B cell (primary cell): ENCODE data around the gene ZNF681. TPM values are rescaled to one million over a fixed set of nuclear protein-coding genes. Genes with fewer than 3 reads are reported as not detected.

Experiments used
- ATAC-seq: fragments of 200-7000 bp; cut with Tn5 transposase; one replicate; pipeline ENCODE4 v1.10.0; 2021; ENCODE audit warnings: low read depth, mild to moderate bottlenecking, moderate number of reproducible peaks, moderate library complexity
- CTCF ChIA-PET: fragments of 350-600 bp; sonication (Branson Sonifier 250); formaldehyde crosslinking; loops from one replicate; lab custom pipeline; 2021; ENCODE audit warnings: antibody characterized with exemption, inconsistent platforms; lab: Charles Lee
- POLR2A ChIA-PET: fragments of 350-600 bp; sonication (Branson Sonifier 250); formaldehyde crosslinking; loops from one replicate; lab custom pipeline; 2021; ENCODE audit warnings: antibody characterized with exemption; lab: Charles Lee
- DNase-seq: peaks from one replicate; pipeline ENCODE4 v3.0.0; 2013
- H2AFZ ChIP-seq: 2 replicates; pipeline ENCODE4 v1.6.1; 2012; ENCODE audit warnings: mild to moderate bottlenecking, low read depth, low read length; ENCODE audit not compliant: insufficient read depth, poor library complexity, severe bottlenecking
- H3K27ac ChIP-seq, 2 donors: 1 replicate in 1 of 2; 2 replicates in 1 of 2; pipeline ENCODE4 v1.5.1; 2012 to 2013; ENCODE audit warnings: low read length in 2 of 2, mild to moderate bottlenecking in 2 of 2, moderate library complexity in 1 of 2
- H3K27me3 ChIP-seq, 4 experiments: fragments of 200-600 bp in 1 of 4; sonication (generic) in 1 of 4; replicated peaks in 1 of 4; 1 replicate in 2 of 4; 2 replicates in 2 of 4; pipeline versions ENCODE4 v1.6.1 to v1.7.0; 2013 to 2016; ENCODE audit warnings: low read length in 3 of 4, mild to moderate bottlenecking in 2 of 4, mixed read lengths in 1 of 4, moderate library complexity in 1 of 4; ENCODE audit not compliant: insufficient read depth in 4 of 4, control insufficient read depth in 3 of 4; ENCODE audit errors: control extremely low read depth in 1 of 4
- H3K36me3 ChIP-seq, 2 experiments: replicated peaks in 1 of 2; 1 replicate in 1 of 2; 2 replicates in 1 of 2; pipeline versions ENCODE4 v1.6.1 to v1.7.1; 2013; ENCODE audit warnings: low read length in 1 of 2; ENCODE audit not compliant: insufficient read depth in 2 of 2, control insufficient read depth in 1 of 2; ENCODE audit errors: control extremely low read depth in 1 of 2, extremely low read depth in 1 of 2
- H3K4me1 ChIP-seq, 2 donors: fragments of 200-600 bp in 1 of 2; sonication (generic) in 1 of 2; 1 replicate in 1 of 2; 2 replicates in 1 of 2; pipeline versions ENCODE4 v1.5.1 to v1.6.1; 2013 to 2017; ENCODE audit warnings: low read length in 2 of 2; ENCODE audit not compliant: control insufficient read depth in 2 of 2, insufficient read depth in 2 of 2
- H3K4me2 ChIP-seq: replicated peaks from 2 replicates; pipeline ENCODE3; 2012; ENCODE audit warnings: mild to moderate bottlenecking, low read depth, low read length; ENCODE audit not compliant: poor library complexity, severe bottlenecking
- H3K4me3 ChIP-seq, 5 experiments: fragments of 200-600 bp in 1 of 5; sonication (generic) in 1 of 5; 1 replicate in 3 of 5; 2 replicates in 2 of 5; pipeline versions ENCODE4 v1.5.1 to v1.7.0; 2011 to 2016; ENCODE audit warnings: low read length in 4 of 5, mild to moderate bottlenecking in 4 of 5, low read depth in 2 of 5, control low read depth in 1 of 5, moderate library complexity in 1 of 5; ENCODE audit not compliant: insufficient read depth in 1 of 5; ENCODE audit errors: control extremely low read depth in 1 of 5, extremely low read depth in 1 of 5
- H3K79me2 ChIP-seq: fragments of 200-600 bp; sonication (generic); one replicate; pipeline ENCODE4 v1.6.0; 2016; ENCODE audit warnings: low read length; ENCODE audit not compliant: control insufficient read depth, insufficient read depth
- H3K9ac ChIP-seq: fragments of 200-600 bp; sonication (generic); 2 replicates; pipeline ENCODE4 v1.6.1; 2017; ENCODE audit warnings: mild to moderate bottlenecking, low read length, moderate library complexity
- H3K9me3 ChIP-seq, 3 donors: one replicate each; pipeline versions ENCODE4 v1.6.1 to v1.7.1; 2013; ENCODE audit warnings: low read length in 2 of 3; ENCODE audit not compliant: control insufficient read depth in 2 of 3, insufficient read depth in 1 of 3; ENCODE audit errors: control extremely low read depth in 1 of 3
- H4K20me1 ChIP-seq: 2 replicates; pipeline ENCODE4 v1.6.0; 2012; ENCODE audit warnings: mild to moderate bottlenecking, low read length; ENCODE audit not compliant: insufficient read depth, control insufficient read depth, poor library complexity, severe bottlenecking
- H3K27ac Mint-ChIP-seq: one replicate; pipeline ENCODE4 v1.8.0; 2021; ENCODE audit warnings: mixed read lengths
- H3K27me3 Mint-ChIP-seq: one replicate; pipeline ENCODE4 v1.8.0; 2021; ENCODE audit warnings: mixed read lengths
- H3K4me1 Mint-ChIP-seq: one replicate; pipeline ENCODE4 v1.8.0; 2021; ENCODE audit warnings: mixed read lengths
- H3K4me3 Mint-ChIP-seq: one replicate; pipeline ENCODE4 v1.8.0; 2021; ENCODE audit warnings: mixed read lengths
- H3K9me3 Mint-ChIP-seq: one replicate; pipeline ENCODE4 v1.8.0; 2022; ENCODE audit warnings: mixed read lengths; ENCODE audit not compliant: insufficient read depth
- EZH2 ChIP-seq: IDR thresholded peaks from 2 replicates; pipeline ENCODE4 v1.6.1; 2012; ENCODE audit warnings: borderline replicate concordance, low read depth, mild to moderate bottlenecking, moderate library complexity, low read length; ENCODE audit not compliant: insufficient read depth, poor library complexity, severe bottlenecking
- WGBS: methylation state at CpG from one replicate; pipeline ENCODE4 v1.1.5; 2013; ENCODE audit warnings: missing lambda C conversion rate; ENCODE audit not compliant: insufficient coverage; 5-methylcytosine and 5-hydroxymethylcytosine counted together
- intact Hi-C: fragments of 100-400 bp; cut with micrococcal nuclease; formaldehyde crosslinking; loops from one replicate; pipeline ENCODE4 v1.10.0; 2022
- polyA plus RNA-seq: library from polyadenylated mRNA; depleted of rRNA; stranded (reverse); fragments of >200 nt; gene quantifications from 2 replicates; pipeline ENCODE4 v1.2.3, GENCODE V29; 2012
- total RNA-seq, 2 donors: library from RNA; stranded (reverse); fragments of 120-200 nt in 1 of 2; gene quantifications; 1 replicate in 1 of 2; 2 replicates in 1 of 2; pipeline versions ENCODE4 v1.2.3 to v1.2.4, GENCODE V29; 2013 to 2022
- TF ChIP-seq, protein P1 (sequence below): fragments of 200-600 bp; IDR thresholded peaks from one replicate; pipeline ENCODE4 v1.8.0; 2022; ENCODE audit warnings: antibody characterized with exemption, mild to moderate bottlenecking

Gene ZNF681
- total and polyA plus RNA-seq, 2 donors (not counting 1 experiment from before 2014, with no cell fraction given) = 1.1 to 8.5 TPM

DNA sequence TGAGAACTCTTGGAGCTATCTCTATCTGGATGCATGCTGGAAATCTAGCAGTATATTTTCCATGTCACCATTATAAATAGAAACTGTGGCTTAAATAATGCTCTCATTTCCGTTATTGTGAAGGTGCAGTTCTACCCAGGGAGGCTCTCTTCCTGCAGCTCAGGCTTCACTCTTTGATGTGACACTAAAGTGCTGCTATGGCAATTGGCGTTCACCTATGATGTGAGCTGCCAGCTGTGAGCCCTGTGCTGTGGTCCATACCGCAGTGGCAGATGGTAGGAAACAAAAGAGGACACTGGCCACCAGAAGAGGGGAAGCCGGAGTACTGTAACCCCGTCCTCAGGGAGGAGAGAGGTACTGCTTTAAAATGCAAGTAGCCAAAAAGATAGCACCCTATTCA is 40.6 kb upstream of the ZNF681 start:
- peak overlapping the region; percentile 23 for H3K4me2 ChIP-seq
- peaks cover 20 to 25% of the 10 kb centered on the region in 2 donors for H3K4me1 ChIP-seq
- H3K27me3 ChIP-seq = no peaks in the 10 kb centered on the region
- H3K79me2 ChIP-seq = peaks cover 5% of the 10 kb centered on the region
- peak overlapping the region in 1 of 2 donors; percentile 33 for H3K27ac ChIP-seq
- no peaks in the 10 kb centered on the region for H3K27me3 Mint-ChIP-seq
- peaks cover 30% of the 10 kb centered on the region for H3K4me1 Mint-ChIP-seq
- TF ChIP-seq, protein P1, sequence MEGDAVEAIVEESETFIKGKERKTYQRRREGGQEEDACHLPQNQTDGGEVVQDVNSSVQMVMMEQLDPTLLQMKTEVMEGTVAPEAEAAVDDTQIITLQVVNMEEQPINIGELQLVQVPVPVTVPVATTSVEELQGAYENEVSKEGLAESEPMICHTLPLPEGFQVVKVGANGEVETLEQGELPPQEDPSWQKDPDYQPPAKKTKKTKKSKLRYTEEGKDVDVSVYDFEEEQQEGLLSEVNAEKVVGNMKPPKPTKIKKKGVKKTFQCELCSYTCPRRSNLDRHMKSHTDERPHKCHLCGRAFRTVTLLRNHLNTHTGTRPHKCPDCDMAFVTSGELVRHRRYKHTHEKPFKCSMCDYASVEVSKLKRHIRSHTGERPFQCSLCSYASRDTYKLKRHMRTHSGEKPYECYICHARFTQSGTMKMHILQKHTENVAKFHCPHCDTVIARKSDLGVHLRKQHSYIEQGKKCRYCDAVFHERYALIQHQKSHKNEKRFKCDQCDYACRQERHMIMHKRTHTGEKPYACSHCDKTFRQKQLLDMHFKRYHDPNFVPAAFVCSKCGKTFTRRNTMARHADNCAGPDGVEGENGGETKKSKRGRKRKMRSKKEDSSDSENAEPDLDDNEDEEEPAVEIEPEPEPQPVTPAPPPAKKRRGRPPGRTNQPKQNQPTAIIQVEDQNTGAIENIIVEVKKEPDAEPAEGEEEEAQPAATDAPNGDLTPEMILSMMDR = no peak
- TF ChIP-seq EZH2 = no peak
- H3K4me3 ChIP-seq = no peak overlapping the region
- peaks cover 6% of the 10 kb centered on the region for H3K9me3 Mint-ChIP-seq
- CTCF ChIA-PET = no interaction called here
- peak overlapping the region; percentile 71 for H3K27ac Mint-ChIP-seq
- H3K36me3 ChIP-seq = no peaks in the 10 kb centered on the region
- ATAC-seq (peak; percentile 36), DNase-seq (peak; percentile 27)
- POLR2A ChIA-PET = no interaction called here
- no peaks in the 10 kb centered on the region for H4K20me1 ChIP-seq
- WGBS = 29% methylated on average over 1 of the region's 5 CpGs
- H3K9me3 ChIP-seq = peaks cover 0 to 11% (median 2%) of the 10 kb centered on the region in 3 donors
- intact Hi-C loops = no loop called here
- H2AFZ ChIP-seq = no peak overlapping the region
- no peak overlapping the region for H3K9ac ChIP-seq
- H3K4me3 Mint-ChIP-seq = peak overlapping the region; percentile 68

DNA sequence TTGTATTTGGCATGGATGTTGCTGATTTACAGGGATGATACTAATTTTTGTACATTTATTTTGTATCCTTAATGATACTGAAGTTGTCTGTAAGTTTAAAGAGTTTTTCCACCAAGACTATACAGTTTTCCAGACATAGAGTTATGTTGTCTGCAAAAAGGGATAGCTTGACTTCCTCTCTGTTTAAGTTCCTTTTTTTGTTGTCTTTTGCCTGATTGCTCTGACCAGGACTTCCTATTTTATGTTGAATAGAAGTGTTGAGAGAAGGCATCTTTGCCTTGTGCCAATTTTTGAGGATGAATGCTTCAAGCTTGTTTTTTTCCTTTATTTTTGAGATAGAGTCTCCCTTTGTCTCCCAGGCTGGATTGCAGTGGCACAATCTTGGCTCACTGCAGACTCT is 36.8 kb upstream of the ZNF681 start:
- ChIA-PET POLR2A (no interaction called here), CTCF (no interaction called here)
- ATAC-seq = no peak
- Histone ChIP-seq H2AFZ (no peak overlapping the region), H3K4me2 (no peak overlapping the region), H4K20me1 (no peaks in the 10 kb centered on the region), H3K79me2 (peaks cover 5% of the 10 kb centered on the region), H3K9me3 (peaks cover 0 to 14% (median 2%) of the 10 kb centered on the region in 3 donors), H3K27me3 (no peaks in the 10 kb centered on the region), H3K27ac (no peak overlapping the region), H3K4me3 (no peak overlapping the region), H3K9ac (no peak overlapping the region), H3K4me1 (peaks cover 11 to 14% of the 10 kb centered on the region in 2 donors), H3K36me3 (no peaks in the 10 kb centered on the region)
- Mint-ChIP-seq H3K4me3 (no peak overlapping the region), H3K27me3 (no peaks in the 10 kb centered on the region), H3K9me3 (peaks cover 6% of the 10 kb centered on the region), H3K27ac (no peak overlapping the region), H3K4me1 (peaks cover 23% of the 10 kb centered on the region)
- intact Hi-C loops = no loop called here
- DNase-seq = no peak
- TF ChIP-seq, protein P1 = no peak
- no peak for TF ChIP-seq EZH2
